ENCODE results near the gene FAM229B.

- TF ChIP-seq POLR2A (IDR thresholded peaks at IDR 0.05; ENCODE audit: low read depth, low read length) (no peak), TAF1 (IDR thresholded peaks at IDR 0.05; ENCODE audit: borderline replicate concordance, low read depth, low read length) (no peak)
These were observed 30.2 kb downstream of the FAM229B start for GRCh38 chr6:112117554-112117953.
